ENCODE measurements around the gene KATNAL1. TPM values are rescaled to one million over a fixed set of nuclear protein-coding genes. Genes with fewer than 3 reads are reported as not detected.

KATNAL1 gene
- total RNA-seq, 2 donors from 2014 or later, result 9.6 to 22.4 TPM

- Mint-ChIP-seq H3K36me3 (no peaks in the 10 kb centered on the region), H3K4me1 (ENCODE audit: low read depth in 2 of 2) (peaks cover 0 to 4% of the 10 kb centered on the region in 2 donors), H3K9me3 (no peaks in the 10 kb centered on the region), H3K27ac (no peak overlapping the region), H3K27me3 (no peaks in the 10 kb centered on the region), H3K4me3 (no peak overlapping the region)
- ATAC-seq, result no peak
- no peak for DNase-seq (ENCODE audit: low spot score)
Observed at GRCh38 chr13:30256713-30257467, 50.5 kb downstream of the KATNAL1 start.

DNA sequence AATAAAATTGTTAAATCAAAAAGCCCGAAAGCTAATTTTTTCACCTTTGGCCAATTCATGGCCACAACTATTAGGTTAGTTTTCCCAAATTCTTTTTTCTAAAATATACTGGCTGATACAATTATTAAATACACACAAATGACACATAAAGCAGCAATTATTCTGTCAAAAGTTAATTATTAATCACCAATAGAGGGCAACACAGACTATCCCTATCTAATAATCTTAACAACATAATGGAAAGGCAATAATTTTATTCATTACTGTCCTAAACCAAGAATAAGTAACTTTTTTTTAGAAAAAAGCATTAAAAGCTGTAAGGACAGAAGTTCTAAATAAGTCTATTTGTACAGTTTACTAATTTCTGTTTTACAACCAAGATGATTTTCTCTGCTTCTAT, 51.7 kb downstream of the KATNAL1 start:
- Mint-ChIP-seq H3K27ac (no peak overlapping the region), H3K9me3 (no peaks in the 10 kb centered on the region), H3K4me3 (no peak overlapping the region), H3K36me3 (no peaks in the 10 kb centered on the region), H3K4me1 (ENCODE audit: low read depth in 2 of 2) (peaks cover 0 to 4% of the 10 kb centered on the region in 2 donors), H3K27me3 (no peaks in the 10 kb centered on the region)
- DNase-seq (ENCODE audit: low spot score) (no peak), ATAC-seq (no peak)

- no peak for ATAC-seq
- no peak overlapping the region for H3K27ac Mint-ChIP-seq
- no peaks in the 10 kb centered on the region for H3K9me3 Mint-ChIP-seq
- H3K36me3 Mint-ChIP-seq, result no peaks in the 10 kb centered on the region
- no peaks in the 10 kb centered on the region for H3K27me3 Mint-ChIP-seq
- DNase-seq (ENCODE audit: low spot score), result no peak
- H3K4me1 Mint-ChIP-seq (ENCODE audit: low read depth in 2 of 2), result peaks cover 0 to 2% of the 10 kb centered on the region in 2 donors
- H3K4me3 Mint-ChIP-seq, result no peak overlapping the region
Observed at GRCh38 chr13:30253830-30254229, 53.5 kb downstream of the KATNAL1 start.

GRCh38 chr13:30247406-30247805, 59.9 kb downstream of the KATNAL1 start:
- peaks cover 8% of the 10 kb centered on the region for H3K36me3 Mint-ChIP-seq
- no peaks in the 10 kb centered on the region for H3K4me1 Mint-ChIP-seq (ENCODE audit: low read depth in 2 of 2)
- ATAC-seq, result no peak
- H3K27ac Mint-ChIP-seq, result no peak overlapping the region
- H3K27me3 Mint-ChIP-seq, result no peaks in the 10 kb centered on the region
- H3K4me3 Mint-ChIP-seq, result no peak overlapping the region
- H3K9me3 Mint-ChIP-seq, result no peaks in the 10 kb centered on the region
- no peak for DNase-seq (ENCODE audit: low spot score)

- H3K27me3 Mint-ChIP-seq, result no peaks in the 10 kb centered on the region
- DNase-seq (ENCODE audit: low spot score) (no peak), ATAC-seq (peak in 1 of 2 donors; percentile 46)
- no peak overlapping the region for H3K27ac Mint-ChIP-seq
- H3K36me3 Mint-ChIP-seq, result peaks cover 12% of the 10 kb centered on the region
- no peaks in the 10 kb centered on the region for H3K4me1 Mint-ChIP-seq (ENCODE audit: low read depth in 2 of 2)
- H3K9me3 Mint-ChIP-seq, result no peaks in the 10 kb centered on the region
- H3K4me3 Mint-ChIP-seq, result no peak overlapping the region
Observed at GRCh38 chr13:30241532-30241931, 65.8 kb downstream of the KATNAL1 start.

DNA sequence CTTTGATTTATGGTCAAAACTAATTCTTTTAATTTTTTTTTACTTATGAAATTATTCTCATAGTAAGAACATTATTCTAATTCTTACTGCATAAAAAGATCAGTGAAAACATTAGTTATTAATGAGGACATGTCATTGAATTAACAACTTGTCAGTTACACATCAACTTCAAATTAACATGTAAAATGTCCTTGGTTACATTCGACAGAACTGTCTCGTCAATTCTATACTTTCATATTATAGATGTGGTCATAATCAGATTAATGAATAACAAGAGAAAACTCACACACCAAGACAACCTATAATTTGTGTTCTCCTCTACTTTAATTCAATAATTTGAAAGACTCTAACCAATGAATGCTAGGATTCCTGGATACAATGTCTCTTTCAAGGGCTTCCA, 66.7 kb downstream of the KATNAL1 start:
- ATAC-seq, result no peak
- Mint-ChIP-seq H3K4me3 (no peak overlapping the region), H3K27ac (no peak overlapping the region), H3K9me3 (no peaks in the 10 kb centered on the region), H3K27me3 (no peaks in the 10 kb centered on the region), H3K36me3 (peaks cover 12% of the 10 kb centered on the region), H3K4me1 (ENCODE audit: low read depth in 2 of 2) (no peaks in the 10 kb centered on the region)
- DNase-seq (ENCODE audit: low spot score), result no peak

DNA sequence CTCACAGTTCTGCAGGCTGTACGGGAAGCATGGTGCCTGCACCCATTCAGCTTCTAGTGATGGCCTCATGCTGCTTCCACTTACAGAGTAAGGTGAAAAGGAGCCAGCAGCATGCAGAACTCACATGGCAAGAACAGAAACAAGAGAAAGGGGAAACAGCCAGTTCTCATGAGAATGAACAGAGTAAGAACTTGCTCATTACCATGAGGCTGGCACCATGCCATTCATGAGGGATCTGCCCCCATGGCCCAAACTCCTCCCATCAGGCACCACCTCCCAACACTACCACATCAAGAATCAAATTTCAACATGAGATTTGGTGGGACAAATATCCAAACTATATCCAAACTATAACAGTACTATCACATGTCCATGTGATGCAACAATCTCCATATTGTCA, 72.1 kb downstream of the KATNAL1 start:
- Mint-ChIP-seq H3K27me3 (no peaks in the 10 kb centered on the region), H3K4me3 (no peak overlapping the region), H3K27ac (no peak overlapping the region), H3K9me3 (no peaks in the 10 kb centered on the region), H3K4me1 (ENCODE audit: low read depth in 2 of 2) (no peaks in the 10 kb centered on the region), H3K36me3 (peaks cover 3% of the 10 kb centered on the region)
- ATAC-seq, result no peak
- no peak for DNase-seq (ENCODE audit: low spot score)

DNA sequence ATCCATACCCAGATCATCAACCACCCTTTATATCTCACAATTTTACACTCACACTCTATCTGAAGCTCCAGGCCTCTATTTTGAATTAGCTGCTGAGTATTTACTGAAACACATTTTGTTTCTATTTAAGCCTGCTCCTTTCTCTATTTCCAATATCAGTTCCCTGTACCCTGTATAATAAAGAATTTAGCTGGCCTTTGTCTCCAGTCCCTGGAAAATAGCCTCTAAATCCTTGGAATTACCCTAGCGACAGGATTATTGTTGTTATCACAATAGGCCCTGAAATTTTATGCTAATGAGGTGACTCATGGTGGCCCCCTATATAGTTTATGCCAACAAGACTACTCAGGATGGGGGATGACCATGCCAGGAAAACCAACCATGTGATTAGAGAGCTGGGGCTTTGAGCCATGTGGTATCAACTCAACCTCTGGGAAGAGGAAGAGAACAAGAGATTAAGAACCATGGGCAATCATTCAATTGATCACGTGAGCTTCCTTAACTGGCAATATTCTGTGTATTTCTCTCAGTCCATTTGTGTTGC, 72.7 kb downstream of the KATNAL1 start:
- no peaks in the 10 kb centered on the region for H3K9me3 Mint-ChIP-seq
- no peaks in the 10 kb centered on the region for H3K36me3 Mint-ChIP-seq
- ATAC-seq (no peak), DNase-seq (ENCODE audit: low spot score) (no peak)
- H3K4me1 Mint-ChIP-seq (ENCODE audit: low read depth in 2 of 2), result no peaks in the 10 kb centered on the region
- no peaks in the 10 kb centered on the region for H3K27me3 Mint-ChIP-seq
- H3K4me3 Mint-ChIP-seq, result no peak overlapping the region
- no peak overlapping the region for H3K27ac Mint-ChIP-seq

- DNase-seq (ENCODE audit: low spot score), result no peak
- peak; percentile 73 to 88 for ATAC-seq
Observed at GRCh38 chr13:30224732-30225131, 82.6 kb downstream of the KATNAL1 start.

GRCh38 chr13:30222254-30222653, 85.1 kb downstream of the KATNAL1 start:
- no peaks in the 10 kb centered on the region for H3K27me3 Mint-ChIP-seq
- DNase-seq (ENCODE audit: low spot score) (no peak), ATAC-seq (peak; percentile 43 to 83)
- H3K4me1 Mint-ChIP-seq (ENCODE audit: low read depth in 2 of 2), result peaks cover 13 to 18% of the 10 kb centered on the region in 2 donors
- H3K36me3 Mint-ChIP-seq, result peaks cover 28% of the 10 kb centered on the region
- H3K4me3 Mint-ChIP-seq, result peak overlapping the region; percentile 53
- peaks cover 5% of the 10 kb centered on the region for H3K9me3 Mint-ChIP-seq
- H3K27ac Mint-ChIP-seq, result peak overlapping the region; percentile 32 to 82

More at GRCh38 chr13:30224732-30225131, 82.6 kb downstream of the KATNAL1 start:
- peak overlapping the region; percentile 13 for H3K4me3 Mint-ChIP-seq
- peaks cover 33% of the 10 kb centered on the region for H3K36me3 Mint-ChIP-seq
- H3K4me1 Mint-ChIP-seq (ENCODE audit: low read depth in 2 of 2), result peaks cover 13 to 18% of the 10 kb centered on the region in 2 donors
- no peaks in the 10 kb centered on the region for H3K27me3 Mint-ChIP-seq
- H3K27ac Mint-ChIP-seq, result peak overlapping the region in 1 of 2 donors; percentile 7
- peaks cover 5% of the 10 kb centered on the region for H3K9me3 Mint-ChIP-seq

DNA sequence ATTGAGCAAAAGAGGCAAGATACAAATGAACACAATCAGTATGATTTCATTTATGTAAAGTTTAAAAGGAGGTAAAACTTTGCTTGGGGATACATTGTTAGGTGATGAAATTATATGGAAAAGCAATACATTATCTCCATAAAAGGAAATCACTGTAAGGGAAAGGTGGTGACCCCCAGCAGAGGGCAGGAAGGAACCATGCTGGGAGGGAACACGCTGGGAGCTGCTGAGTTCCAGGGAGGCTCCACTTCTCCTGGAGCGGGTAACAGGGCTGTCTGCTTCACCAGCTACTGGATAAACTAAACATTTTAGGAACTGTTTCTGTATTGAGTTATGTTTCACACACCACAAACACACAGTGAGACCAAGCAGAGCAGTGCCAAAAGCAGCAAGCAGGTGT, 91.2 kb downstream of the KATNAL1 start:
- Mint-ChIP-seq H3K4me3 (no peak overlapping the region), H3K9me3 (no peaks in the 10 kb centered on the region), H3K36me3 (no peaks in the 10 kb centered on the region), H3K27me3 (no peaks in the 10 kb centered on the region), H3K4me1 (ENCODE audit: low read depth in 2 of 2) (peaks cover 0 to 2% of the 10 kb centered on the region in 2 donors), H3K27ac (no peak overlapping the region)
- DNase-seq (ENCODE audit: low spot score) (no peak), ATAC-seq (no peak)

DNA sequence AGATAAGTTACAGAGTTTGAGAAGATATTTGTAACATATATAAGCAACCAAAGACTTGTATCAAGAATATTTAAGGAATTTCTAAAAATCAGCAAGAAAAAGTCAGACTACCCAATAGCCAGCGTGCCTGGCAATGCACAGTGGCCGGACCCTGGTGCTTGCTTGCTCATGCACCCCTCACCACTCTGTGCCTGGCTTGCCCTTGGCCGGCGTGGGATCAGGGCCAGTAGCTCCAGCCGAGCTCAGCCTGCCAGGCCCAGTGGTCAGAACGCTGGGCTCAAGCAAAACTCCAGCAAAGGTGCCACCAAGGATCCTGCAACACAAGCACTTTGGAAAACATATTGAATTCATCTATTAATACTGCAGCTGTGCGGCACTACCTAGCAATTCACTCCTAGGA, 95.1 kb downstream of the KATNAL1 start:
- Mint-ChIP-seq H3K27me3 (no peaks in the 10 kb centered on the region), H3K4me1 (ENCODE audit: low read depth in 2 of 2) (no peaks in the 10 kb centered on the region), H3K4me3 (no peak overlapping the region), H3K9me3 (no peaks in the 10 kb centered on the region), H3K27ac (no peak overlapping the region), H3K36me3 (no peaks in the 10 kb centered on the region)
- ATAC-seq (no peak), DNase-seq (ENCODE audit: low spot score) (no peak)

GRCh38 chr13:30211745-30212144, 95.6 kb downstream of the KATNAL1 start:
- Mint-ChIP-seq H3K27ac (no peak overlapping the region), H3K36me3 (no peaks in the 10 kb centered on the region), H3K27me3 (no peaks in the 10 kb centered on the region), H3K9me3 (no peaks in the 10 kb centered on the region), H3K4me1 (ENCODE audit: low read depth in 2 of 2) (no peaks in the 10 kb centered on the region), H3K4me3 (no peak overlapping the region)
- DNase-seq (ENCODE audit: low spot score), result no peak
- no peak for ATAC-seq

DNA sequence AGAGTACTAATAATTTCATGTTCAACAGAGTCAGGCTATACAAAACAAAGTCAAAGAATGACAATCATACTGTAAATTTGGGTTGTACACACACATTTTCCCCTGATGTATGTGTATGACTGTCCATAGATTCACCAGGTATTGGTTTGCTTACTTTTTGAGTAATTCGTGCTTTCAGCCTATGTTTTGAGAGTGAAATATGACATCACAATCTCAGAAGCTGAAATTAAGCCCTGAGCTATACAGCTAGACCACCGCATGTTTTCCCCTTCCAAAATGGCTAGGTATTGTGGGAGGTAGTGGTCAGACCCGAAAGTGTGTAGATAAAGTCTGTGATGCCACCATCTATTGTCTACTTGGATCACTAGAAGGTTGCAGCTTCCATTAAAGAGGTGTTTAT, 102.8 kb downstream of the KATNAL1 start:
- ATAC-seq (no peak), DNase-seq (ENCODE audit: low spot score) (no peak)
- Mint-ChIP-seq H3K36me3 (peaks cover 4% of the 10 kb centered on the region), H3K27me3 (no peaks in the 10 kb centered on the region), H3K4me3 (no peak overlapping the region), H3K9me3 (no peaks in the 10 kb centered on the region), H3K27ac (no peak overlapping the region), H3K4me1 (ENCODE audit: low read depth in 2 of 2) (no peaks in the 10 kb centered on the region)

All from natural killer cell treated with Interleukin-12 subunit alpha and Interleukin-12 subunit beta and Interleukin-15 and Interleukin-18, amount 100 ng/mL, for 72 hours (primary cell).